DMS153 (cell line): ENCODE results near the gene NFS1.

ENCODE experiments used
- DNase-seq: peaks from one replicate; lab custom pipeline; 2025; lab: John Stamatoyannopoulos, UW

The NFS1 gene

GRCh38 chr20:35638751-35639150 lies 60.4 kb downstream of the NFS1 start:
- DNase-seq: no peak

- DNase-seq: no peak
These were observed 61.9 kb downstream of the NFS1 start for GRCh38 chr20:35637276-35637675.

- DNase-seq: no peak
These were observed 63.1 kb downstream of the NFS1 start for GRCh38 chr20:35636095-35636494.

GRCh38 chr20:35635652-35636051 lies 63.5 kb downstream of the NFS1 start:
- DNase-seq: no peak

GRCh38 chr20:35632539-35633115 lies 66.5 kb downstream of the NFS1 start:
- no peak for DNase-seq

- DNase-seq: no peak
These were observed 68.5 kb downstream of the NFS1 start for GRCh38 chr20:35630636-35631035.

GRCh38 chr20:35629427-35630145 lies 69.6 kb downstream of the NFS1 start:
- no peak for DNase-seq

- no peak for DNase-seq
These were observed 72.0 kb downstream of the NFS1 start for GRCh38 chr20:35627121-35627520.

- no peak for DNase-seq
These were observed 72.7 kb downstream of the NFS1 start for GRCh38 chr20:35626386-35627001.

- no peak for DNase-seq
These were observed 73.4 kb downstream of the NFS1 start for GRCh38 chr20:35625584-35626385.

GRCh38 chr20:35621560-35621946 lies 77.6 kb downstream of the NFS1 start:
- no peak for DNase-seq

- DNase-seq: no peak
These were observed 78.2 kb downstream of the NFS1 start for GRCh38 chr20:35620818-35621559.

- peak; percentile 47 for DNase-seq
These were observed 79.7 kb downstream of the NFS1 start for GRCh38 chr20:35619196-35620095.

- DNase-seq: no peak
These were observed 80.7 kb downstream of the NFS1 start for GRCh38 chr20:35618263-35619131.
